Tibial nerve (tissue), 4 donors: ENCODE measurements around the gene ATP4A. TPM values are rescaled to one million over a fixed set of nuclear protein-coding genes. Genes with fewer than 3 reads are reported as not detected.

ENCODE experiments used
- DNase-seq, 2 donors: peaks; one replicate each; pipeline ENCODE4 v3.0.0-alpha.2; 2019; ENCODE audit warnings: low spot score in 2 of 2
- H3K27ac ChIP-seq, 4 donors: fragments of 200-600 bp; sonication (generic) in 3 of 4; one replicate each; pipeline ENCODE4 v1.5.1; 2017 to 2019; ENCODE audit warnings: mild to moderate bottlenecking in 1 of 4
- H3K27me3 ChIP-seq, 2 donors: fragments of 200-600 bp; sonication (generic) in 1 of 2; one replicate each; pipeline versions ENCODE4 v1.5.1 to v1.6.0; 2017 to 2019
- H3K36me3 ChIP-seq, 3 donors: fragments of 200-600 bp; sonication (generic); one replicate each; pipeline ENCODE4 v1.5.1; 2018 to 2019
- H3K4me1 ChIP-seq, 4 donors: fragments of 200-600 bp; sonication (generic) in 3 of 4; one replicate each; pipeline ENCODE4 v1.5.1; 2017 to 2019
- H3K4me3 ChIP-seq, 4 donors: fragments of 200-600 bp; sonication (generic) in 3 of 4; one replicate each; pipeline ENCODE4 v1.5.1; 2017 to 2019; ENCODE audit warnings: mild to moderate bottlenecking in 1 of 4, moderate library complexity in 1 of 4
- H3K9me3 ChIP-seq, 4 donors: fragments of 200-600 bp; sonication (generic) in 3 of 4; one replicate each; pipeline ENCODE4 v1.5.1; 2017 to 2019
- CTCF ChIP-seq, 5 experiments: fragments of 200-600 bp in 3 of 5; fragments of 450-650 bp in 2 of 5; sonication (generic) in 3 of 5; IDR thresholded peaks; one replicate each; pipeline ENCODE4 v1.5.1; 2016 to 2019; ENCODE audit warnings: antibody characterized with exemption in 5 of 5, mild to moderate bottlenecking in 3 of 5, moderate library complexity in 2 of 5
- EP300 ChIP-seq, 2 donors: sonication (generic); formaldehyde crosslinking; IDR thresholded peaks; one replicate each; pipeline ENCODE4 v1.6.1; 2017; ENCODE audit warnings: antibody characterized with exemption in 2 of 2, mild to moderate bottlenecking in 1 of 2
- POLR2A ChIP-seq, 2 donors: fragments of 450-650 bp; IDR thresholded peaks; one replicate each; pipeline ENCODE4 v1.6.1; 2017; ENCODE audit warnings: antibody characterized with exemption in 2 of 2, mild to moderate bottlenecking in 2 of 2, moderate library complexity in 2 of 2
- WGBS, 2 donors: methylation state at CpG; one replicate each; pipeline ENCODE4 v1.1.5; 2018; 5-methylcytosine and 5-hydroxymethylcytosine counted together
- total RNA-seq, 4 donors: library from RNA; depleted of rRNA; stranded (reverse); fragments of >200 nt; gene quantifications; one replicate each; pipeline ENCODE4 v1.1.0, GENCODE V29; 2016

Gene ATP4A
- total RNA-seq, 4 donors from 2014 or later, result 0.63 TPM; not detected in 3

- Histone ChIP-seq H3K4me3 (no peak overlapping the region), H3K9me3 (no peaks in the 10 kb centered on the region), H3K27me3 (peaks cover 0 to 7% of the 10 kb centered on the region in 2 donors), H3K4me1 (peaks cover 0 to 15% (median 7%) of the 10 kb centered on the region in 4 donors), H3K27ac (no peak overlapping the region), H3K36me3 (peaks cover 0 to 23% (median 0%) of the 10 kb centered on the region in 3 donors)
- DNase-seq, result no peak
- TF ChIP-seq EP300 (IDR thresholded peaks at IDR 0.05), result no peak
- no peak for TF ChIP-seq POLR2A (IDR thresholded peaks at IDR 0.05)
- no peak for TF ChIP-seq CTCF (IDR thresholded peaks at IDR 0.05)
- 86 to 87% methylated on average over 8 to 12 of the region's 12 CpGs for WGBS, 2 donors
Observed at GRCh38 chr19:35539850-35540249, 23.6 kb downstream of the ATP4A start.

GRCh38 chr19:35539314-35539713, 24.1 kb downstream of the ATP4A start:
- TF ChIP-seq EP300 (IDR thresholded peaks at IDR 0.05), result no peak
- TF ChIP-seq POLR2A (IDR thresholded peaks at IDR 0.05), result no peak
- no peak for TF ChIP-seq CTCF (IDR thresholded peaks at IDR 0.05)
- no peak overlapping the region for H3K4me3 ChIP-seq
- no peak for DNase-seq
- H3K36me3 ChIP-seq, result peaks cover 0 to 23% (median 0%) of the 10 kb centered on the region in 3 donors
- H3K27me3 ChIP-seq, result peaks cover 0 to 12% of the 10 kb centered on the region in 2 donors
- peaks cover 0 to 10% (median 3%) of the 10 kb centered on the region in 4 donors for H3K4me1 ChIP-seq
- H3K27ac ChIP-seq, result no peak overlapping the region
- 65 to 69% methylated on average over 6 of the region's 6 CpGs for WGBS, 2 donors
- H3K9me3 ChIP-seq, result no peaks in the 10 kb centered on the region

GRCh38 chr19:35534803-35535480, 28.5 kb downstream of the ATP4A start:
- DNase-seq, result no peak
- no peak overlapping the region for H3K27ac ChIP-seq
- H3K4me3 ChIP-seq, result no peak overlapping the region
- no peaks in the 10 kb centered on the region for H3K36me3 ChIP-seq
- no peaks in the 10 kb centered on the region for H3K9me3 ChIP-seq
- H3K4me1 ChIP-seq, result peaks cover 0 to 8% (median 0%) of the 10 kb centered on the region in 4 donors
- WGBS, 2 donors, result 60 to 68% methylated on average over 10 of the region's 10 CpGs
- TF ChIP-seq POLR2A (IDR thresholded peaks at IDR 0.05), result no peak
- TF ChIP-seq EP300 (IDR thresholded peaks at IDR 0.05), result no peak
- no peak for TF ChIP-seq CTCF (IDR thresholded peaks at IDR 0.05)
- peaks cover 0 to 55% of the 10 kb centered on the region in 2 donors for H3K27me3 ChIP-seq

- peaks cover 0 to 65% of the 10 kb centered on the region in 2 donors for H3K27me3 ChIP-seq
- no peak overlapping the region for H3K4me3 ChIP-seq
- no peaks in the 10 kb centered on the region for H3K9me3 ChIP-seq
- H3K4me1 ChIP-seq, result peaks cover 0 to 8% (median 0%) of the 10 kb centered on the region in 4 donors
- DNase-seq, result peak in 1 of 2 donors; percentile 16
- H3K27ac ChIP-seq, result no peak overlapping the region
- 4 to 5% methylated on average over 18 to 26 of the region's 30 CpGs for WGBS, 2 donors
- no peaks in the 10 kb centered on the region for H3K36me3 ChIP-seq
- TF ChIP-seq CTCF (IDR thresholded peaks at IDR 0.05) (no peak), EP300 (IDR thresholded peaks at IDR 0.05) (no peak), POLR2A (IDR thresholded peaks at IDR 0.05) (no peak)
Observed at GRCh38 chr19:35533822-35534392, 29.6 kb downstream of the ATP4A start.

GRCh38 chr19:35533201-35533821, 30.1 kb downstream of the ATP4A start, which contains the start of gene GAPDHS:
Gene GAPDHS (plus strand): TSS chr19:35533456. CDS start chr19:35533528, 72 bp downstream.
- DNase-seq, result no peak

More at GRCh38 chr19:35533201-35533821, 30.1 kb downstream of the ATP4A start, which contains the start of gene GAPDHS:
- 42 to 47% methylated on average over 22 to 36 of the region's 39 CpGs for WGBS, 2 donors
- Histone ChIP-seq H3K9me3 (no peaks in the 10 kb centered on the region), H3K27ac (no peak within 1 kb of the TSS), H3K36me3 (no peaks in the 10 kb centered on the region), H3K27me3 (peaks cover 0 to 71% of the 10 kb centered on the region in 2 donors), H3K4me1 (peaks cover 0 to 8% (median 0%) of the 10 kb centered on the region in 4 donors), H3K4me3 (no peak within 1 kb of the TSS)
- TF ChIP-seq CTCF (IDR thresholded peaks at IDR 0.05), result no peak
- TF ChIP-seq POLR2A (IDR thresholded peaks at IDR 0.05), result no peak
- TF ChIP-seq EP300 (IDR thresholded peaks at IDR 0.05), result no peak
